Stimulated activated naive CD8-positive, alpha-beta T cell treated with anti-CD3 and anti-CD28 coated beads, Interleukin-15, Interleukin-2, amounts not matched to agents 100 U/mL and 50 U/mL, for 24 hours (primary cell): ENCODE data around the gene SCAF1.
A peak's percentile ranks its signal among the peaks of the same experiment; 100 is the strongest.

Source experiments
- ATAC-seq: fragments of 150-1000 bp; cut with Tn5 transposase; one replicate; pipeline ENCODE4 v1.10.0; 2021
- DNase-seq: peaks from one replicate; pipeline ENCODE4 v3.0.0; 2021

The SCAF1 gene, protein sequence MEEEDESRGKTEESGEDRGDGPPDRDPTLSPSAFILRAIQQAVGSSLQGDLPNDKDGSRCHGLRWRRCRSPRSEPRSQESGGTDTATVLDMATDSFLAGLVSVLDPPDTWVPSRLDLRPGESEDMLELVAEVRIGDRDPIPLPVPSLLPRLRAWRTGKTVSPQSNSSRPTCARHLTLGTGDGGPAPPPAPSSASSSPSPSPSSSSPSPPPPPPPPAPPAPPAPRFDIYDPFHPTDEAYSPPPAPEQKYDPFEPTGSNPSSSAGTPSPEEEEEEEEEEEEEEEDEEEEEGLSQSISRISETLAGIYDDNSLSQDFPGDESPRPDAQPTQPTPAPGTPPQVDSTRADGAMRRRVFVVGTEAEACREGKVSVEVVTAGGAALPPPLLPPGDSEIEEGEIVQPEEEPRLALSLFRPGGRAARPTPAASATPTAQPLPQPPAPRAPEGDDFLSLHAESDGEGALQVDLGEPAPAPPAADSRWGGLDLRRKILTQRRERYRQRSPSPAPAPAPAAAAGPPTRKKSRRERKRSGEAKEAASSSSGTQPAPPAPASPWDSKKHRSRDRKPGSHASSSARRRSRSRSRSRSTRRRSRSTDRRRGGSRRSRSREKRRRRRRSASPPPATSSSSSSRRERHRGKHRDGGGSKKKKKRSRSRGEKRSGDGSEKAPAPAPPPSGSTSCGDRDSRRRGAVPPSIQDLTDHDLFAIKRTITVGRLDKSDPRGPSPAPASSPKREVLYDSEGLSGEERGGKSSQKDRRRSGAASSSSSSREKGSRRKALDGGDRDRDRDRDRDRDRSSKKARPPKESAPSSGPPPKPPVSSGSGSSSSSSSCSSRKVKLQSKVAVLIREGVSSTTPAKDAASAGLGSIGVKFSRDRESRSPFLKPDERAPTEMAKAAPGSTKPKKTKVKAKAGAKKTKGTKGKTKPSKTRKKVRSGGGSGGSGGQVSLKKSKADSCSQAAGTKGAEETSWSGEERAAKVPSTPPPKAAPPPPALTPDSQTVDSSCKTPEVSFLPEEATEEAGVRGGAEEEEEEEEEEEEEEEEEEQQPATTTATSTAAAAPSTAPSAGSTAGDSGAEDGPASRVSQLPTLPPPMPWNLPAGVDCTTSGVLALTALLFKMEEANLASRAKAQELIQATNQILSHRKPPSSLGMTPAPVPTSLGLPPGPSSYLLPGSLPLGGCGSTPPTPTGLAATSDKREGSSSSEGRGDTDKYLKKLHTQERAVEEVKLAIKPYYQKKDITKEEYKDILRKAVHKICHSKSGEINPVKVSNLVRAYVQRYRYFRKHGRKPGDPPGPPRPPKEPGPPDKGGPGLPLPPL

DNA sequence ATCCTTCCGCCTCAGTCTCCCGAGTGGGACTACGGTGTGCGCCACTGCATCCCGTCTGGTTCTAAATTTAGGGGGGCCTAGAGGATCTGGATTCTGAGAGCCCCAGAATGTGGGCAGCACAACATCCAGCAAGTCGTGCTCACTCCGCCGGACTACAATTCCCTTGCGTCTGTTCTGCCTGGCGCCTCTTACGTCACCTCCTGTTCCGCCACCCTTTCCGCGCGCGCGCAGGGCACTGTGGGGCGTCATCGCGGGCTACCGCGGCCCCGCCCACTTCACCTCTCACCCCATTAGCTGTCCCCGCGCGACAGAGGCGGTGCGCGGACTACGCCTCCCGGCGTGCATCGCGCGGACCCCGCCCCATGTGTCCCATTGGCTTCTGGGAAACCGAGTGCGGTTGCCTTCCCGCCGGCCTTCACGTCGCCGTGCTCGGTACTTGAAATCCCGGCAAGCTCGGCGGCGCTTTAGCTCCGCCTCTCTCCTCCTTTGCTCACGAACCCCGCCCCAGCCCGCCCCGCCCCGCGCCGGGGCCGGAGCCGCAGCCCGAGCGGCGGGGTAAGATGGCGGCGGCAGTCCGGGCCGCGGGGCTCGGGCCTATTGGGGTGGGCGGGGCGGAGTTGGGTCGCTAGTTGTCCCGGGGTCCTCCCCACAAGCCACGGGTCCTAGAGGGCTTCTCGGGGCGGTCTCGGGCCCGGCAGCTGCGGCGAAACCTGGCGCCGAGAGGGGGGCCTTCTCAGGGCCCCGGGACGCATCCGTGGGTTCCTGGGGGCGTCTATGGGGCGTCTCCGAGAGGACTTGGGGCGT lies at the start of gene SCAF1:
Gene SCAF1, plus strand, starts transcription at position 522 of the 804 bp plus-strand sequence. CDS start 2,818 bp downstream, outside the sequence.
- peak; percentile 99 for DNase-seq

DNA sequence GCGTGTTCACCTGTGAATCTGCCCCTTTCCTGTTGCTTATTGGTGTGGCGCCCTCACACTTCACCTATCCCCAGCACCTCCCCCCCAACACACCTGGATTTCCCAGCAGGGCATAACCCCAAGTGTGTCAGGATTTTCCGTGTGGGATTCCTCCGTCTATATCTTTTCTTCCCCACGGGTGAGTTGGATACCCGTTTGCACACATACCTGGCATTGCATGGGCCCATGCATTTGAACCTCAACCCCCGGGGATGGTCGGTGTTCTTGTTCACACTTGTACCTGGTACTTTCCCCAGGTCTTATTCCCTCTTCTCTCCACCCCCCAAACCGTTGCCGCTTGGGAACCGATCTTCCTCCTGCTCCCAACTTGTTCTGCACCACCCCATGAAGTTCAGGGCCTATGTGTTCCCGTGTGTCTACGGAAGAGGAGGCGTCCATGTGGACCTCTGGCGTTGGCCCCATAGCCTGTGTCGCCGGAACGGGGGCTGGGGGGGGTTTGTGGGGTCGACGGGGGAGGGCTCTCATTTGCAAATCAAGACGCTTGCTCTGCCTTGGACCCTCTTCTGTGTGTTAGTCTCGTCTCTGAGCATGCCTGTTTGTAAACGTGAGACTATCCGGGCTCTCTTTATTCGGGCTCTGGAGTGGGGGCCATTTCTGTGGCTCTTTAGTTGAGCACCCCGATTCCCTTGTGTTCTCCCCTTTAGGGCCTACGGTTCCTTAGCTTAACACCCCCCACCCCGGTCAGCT lies 49.4 kb upstream of the SCAF1 start:
- ATAC-seq (no peak), DNase-seq (peak; percentile 46)

More for the DNA sequence above, at the start of gene SCAF1:
- peak; percentile 71 for ATAC-seq

DNA sequence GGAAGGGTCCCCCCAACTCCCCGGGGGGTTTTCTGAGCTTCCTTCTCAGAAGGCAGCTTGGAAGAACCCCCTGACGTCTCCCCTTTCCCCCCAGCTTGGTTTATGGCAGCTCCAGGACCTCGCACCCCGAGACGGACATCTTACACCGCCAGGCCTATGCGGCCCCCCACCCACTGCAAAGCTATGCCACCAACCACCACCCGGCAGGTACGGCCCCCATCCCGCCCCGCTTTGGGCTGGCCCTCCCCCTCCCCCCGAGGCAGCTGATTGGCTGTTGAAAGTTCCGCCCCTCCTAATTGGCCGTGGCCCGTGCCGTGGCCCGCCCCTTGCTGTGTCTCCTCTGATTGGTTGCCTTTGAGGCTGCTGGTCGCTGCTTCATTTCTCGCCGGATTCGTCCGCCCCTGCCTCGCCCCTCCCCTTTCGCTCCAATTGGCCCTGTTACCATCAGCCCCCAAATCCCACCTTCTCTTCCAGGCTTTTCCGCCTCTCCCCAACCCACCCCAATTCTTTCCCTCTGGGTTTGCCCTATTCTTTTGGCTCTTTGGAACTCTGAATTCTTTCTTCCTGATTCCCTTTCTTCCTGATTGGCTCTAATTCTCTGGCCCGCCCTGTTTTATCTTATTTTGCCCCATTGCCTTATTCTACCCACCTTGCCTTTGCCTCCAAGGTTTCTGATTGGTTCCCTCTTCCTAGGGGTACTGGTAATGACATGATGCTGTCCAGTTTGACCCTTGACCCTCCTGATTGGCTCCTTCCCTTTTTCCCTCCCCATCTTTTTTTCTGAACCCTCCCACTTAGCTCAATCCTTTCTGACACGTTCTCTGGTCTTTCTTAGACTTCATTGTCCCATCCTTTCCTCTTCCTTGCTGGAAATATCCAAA lies 48.5 kb upstream of the SCAF1 start:
- DNase-seq (peak; percentile 96), ATAC-seq (peak; percentile 55)

DNA sequence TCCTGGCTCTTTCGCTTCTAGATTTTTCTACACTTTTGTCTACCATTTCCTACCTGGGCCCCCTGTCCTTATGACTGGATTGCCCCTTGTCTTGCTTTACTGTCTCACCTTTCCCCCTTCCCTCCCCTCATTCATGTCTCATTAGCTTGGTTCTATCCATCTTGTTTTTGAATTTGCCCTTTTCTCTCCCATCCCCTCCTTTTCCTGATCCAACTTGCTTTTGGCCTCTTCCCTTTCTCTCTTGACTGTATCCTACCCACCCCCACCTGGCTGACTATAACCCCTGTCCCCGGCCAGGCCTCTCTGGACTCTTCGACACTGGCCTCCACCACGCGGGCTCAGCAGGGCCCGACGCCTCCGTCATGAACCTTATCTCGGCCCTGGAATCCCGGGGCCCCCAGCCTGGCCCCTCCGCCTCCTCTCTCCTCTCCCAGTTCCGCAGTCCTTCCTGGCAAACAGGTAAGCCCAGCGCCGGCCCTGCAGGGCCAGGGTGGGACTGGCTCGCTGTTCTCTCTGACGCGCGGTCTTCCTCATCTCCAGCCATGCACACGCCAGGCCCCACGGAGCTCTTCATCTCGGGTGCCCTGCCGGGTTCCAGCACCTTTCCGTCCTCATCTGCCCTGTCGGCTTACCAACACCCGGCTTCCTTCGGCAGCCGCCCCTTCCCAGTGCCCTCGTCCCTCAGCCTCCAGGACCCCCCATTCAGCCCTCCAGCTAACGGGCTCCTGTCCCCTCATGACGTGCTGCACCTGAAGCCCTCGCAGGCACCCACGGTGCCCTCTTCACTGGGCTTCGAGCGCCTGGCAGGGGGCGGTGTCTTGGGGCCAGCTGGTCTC lies 47.6 kb upstream of the SCAF1 start:
- ATAC-seq, result no peak
- DNase-seq, result no peak

DNA sequence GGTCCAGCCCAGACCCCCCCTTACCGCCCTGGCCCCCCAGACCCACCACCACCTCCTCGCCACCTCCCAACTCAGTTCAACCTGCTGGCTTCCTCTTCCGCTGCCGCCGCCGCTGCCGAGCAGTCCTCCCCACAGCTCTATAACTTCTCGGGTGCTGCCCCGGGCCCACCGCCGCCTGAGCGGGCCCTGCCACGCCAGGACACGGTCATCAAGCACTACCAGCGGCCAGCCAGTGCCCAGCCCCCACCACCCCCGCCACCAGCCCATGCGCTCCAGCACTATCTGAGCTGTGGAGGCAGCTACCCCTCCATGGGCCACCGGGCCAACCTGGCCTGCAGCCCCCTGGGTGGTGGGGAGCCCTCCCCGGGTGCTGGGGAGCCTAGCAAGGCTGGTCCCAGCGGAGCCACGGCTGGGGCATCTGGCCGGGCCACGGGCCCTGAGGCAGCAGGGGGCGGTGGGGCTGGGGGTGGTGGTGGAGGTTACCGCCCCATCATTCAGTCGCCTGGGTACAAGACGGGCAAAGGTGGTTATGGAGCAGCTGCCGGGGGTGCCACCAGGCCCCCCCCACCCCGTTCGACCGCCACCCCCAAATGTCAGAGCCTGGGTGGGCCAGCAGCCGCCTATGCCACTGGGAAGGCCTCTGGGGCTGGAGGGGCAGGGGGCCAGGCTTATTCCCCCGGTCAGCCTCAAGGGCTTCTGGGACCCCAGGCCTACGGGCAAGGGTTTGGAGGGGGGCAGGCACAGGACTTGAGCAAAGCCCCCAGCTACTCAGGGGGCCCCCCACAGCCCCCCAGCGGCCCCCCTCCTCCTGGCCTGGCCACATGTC lies 46.8 kb upstream of the SCAF1 start:
- ATAC-seq, result no peak
- DNase-seq, result no peak

DNA sequence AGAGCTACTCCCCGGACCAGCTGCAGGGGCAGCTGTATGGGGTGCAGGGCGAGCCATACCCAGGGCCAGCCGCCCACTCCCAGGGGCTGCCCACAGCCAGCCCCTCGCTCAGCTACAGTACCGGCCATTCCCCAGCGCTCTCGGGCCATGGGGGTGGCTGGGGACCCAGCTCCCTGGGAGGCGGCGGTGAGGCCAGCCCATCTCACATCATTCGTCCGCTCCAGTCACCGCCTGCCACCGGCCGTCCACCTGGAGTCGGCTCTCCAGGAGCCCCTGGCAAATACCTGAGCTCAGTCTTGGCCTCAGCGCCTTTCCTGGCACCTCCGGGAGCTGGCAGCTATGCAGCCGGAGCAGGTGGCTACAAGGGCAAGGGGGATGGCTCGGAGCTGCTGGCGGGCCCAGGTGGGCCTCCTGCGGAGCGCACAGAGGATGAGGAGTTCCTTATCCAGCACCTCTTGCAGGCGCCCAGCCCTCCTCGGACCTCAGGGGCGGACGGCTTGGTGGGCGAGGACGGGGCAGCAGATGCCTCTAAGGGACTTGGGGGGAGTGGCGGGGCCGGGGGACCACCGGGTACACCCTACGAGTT lies 46.1 kb upstream of the SCAF1 start:
- ATAC-seq (no peak), DNase-seq (no peak)

DNA sequence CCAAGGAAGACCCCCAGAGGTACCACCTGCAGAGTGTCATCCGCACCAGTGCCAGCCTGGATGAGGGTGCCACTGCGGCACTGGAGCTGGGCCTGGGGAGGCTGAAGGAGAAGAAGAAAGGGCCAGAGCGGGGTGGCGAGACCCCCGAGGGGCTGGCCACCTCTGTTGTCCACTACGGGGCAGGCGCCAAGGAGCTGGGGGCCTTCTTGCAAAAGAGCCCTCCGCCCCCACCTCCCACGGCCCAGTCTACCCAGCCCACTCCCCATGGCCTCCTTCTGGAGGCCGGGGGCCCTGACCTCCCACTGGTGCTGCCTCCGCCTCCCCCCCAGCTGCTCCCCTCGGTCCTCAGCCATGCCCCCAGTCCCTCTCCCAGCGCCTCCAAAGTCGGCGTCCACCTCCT lies 45.6 kb upstream of the SCAF1 start:
- DNase-seq, result no peak
- ATAC-seq, result no peak

DNA sequence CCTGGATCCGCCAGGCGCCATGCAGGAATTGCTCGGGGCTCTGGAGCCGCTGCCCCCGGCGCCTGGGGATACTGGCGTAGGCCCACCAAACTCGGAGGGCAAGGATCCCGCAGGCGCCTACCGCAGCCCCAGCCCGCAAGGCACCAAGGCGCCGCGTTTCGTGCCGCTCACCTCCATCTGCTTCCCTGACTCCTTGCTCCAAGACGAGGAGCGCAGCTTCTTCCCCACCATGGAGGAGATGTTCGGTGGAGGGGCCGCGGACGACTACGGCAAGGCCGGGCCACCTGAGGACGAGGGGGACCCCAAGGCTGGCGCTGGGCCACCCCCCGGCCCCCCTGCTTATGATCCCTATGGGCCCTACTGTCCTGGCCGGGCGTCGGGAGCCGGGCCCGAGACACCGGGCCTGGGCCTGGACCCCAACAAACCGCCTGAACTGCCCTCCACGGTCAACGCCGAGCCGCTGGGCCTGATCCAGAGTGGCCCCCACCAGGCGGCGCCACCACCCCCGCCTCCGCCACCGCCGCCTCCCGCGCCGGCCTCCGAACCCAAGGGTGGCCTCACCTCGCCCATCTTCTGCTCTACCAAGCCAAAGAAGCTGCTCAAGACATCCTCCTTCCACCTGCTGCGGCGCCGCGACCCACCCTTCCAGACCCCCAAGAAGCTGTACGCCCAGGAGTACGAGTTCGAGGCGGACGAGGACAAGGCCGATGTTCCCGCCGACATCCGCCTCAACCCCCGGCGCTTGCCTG lies 44.9 kb upstream of the SCAF1 start:
- no peak for ATAC-seq
- no peak for DNase-seq

DNA sequence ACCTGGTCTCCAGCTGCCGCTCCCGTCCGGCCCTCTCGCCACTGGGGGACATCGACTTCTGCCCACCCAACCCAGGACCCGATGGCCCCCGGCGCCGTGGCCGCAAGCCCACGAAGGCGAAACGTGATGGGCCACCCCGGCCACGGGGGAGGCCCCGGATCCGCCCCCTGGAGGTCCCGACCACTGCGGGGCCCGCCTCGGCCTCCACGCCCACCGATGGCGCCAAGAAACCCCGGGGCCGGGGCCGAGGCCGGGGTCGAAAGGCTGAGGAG lies 44.4 kb upstream of the SCAF1 start:
- DNase-seq, result no peak
- ATAC-seq, result no peak

DNA sequence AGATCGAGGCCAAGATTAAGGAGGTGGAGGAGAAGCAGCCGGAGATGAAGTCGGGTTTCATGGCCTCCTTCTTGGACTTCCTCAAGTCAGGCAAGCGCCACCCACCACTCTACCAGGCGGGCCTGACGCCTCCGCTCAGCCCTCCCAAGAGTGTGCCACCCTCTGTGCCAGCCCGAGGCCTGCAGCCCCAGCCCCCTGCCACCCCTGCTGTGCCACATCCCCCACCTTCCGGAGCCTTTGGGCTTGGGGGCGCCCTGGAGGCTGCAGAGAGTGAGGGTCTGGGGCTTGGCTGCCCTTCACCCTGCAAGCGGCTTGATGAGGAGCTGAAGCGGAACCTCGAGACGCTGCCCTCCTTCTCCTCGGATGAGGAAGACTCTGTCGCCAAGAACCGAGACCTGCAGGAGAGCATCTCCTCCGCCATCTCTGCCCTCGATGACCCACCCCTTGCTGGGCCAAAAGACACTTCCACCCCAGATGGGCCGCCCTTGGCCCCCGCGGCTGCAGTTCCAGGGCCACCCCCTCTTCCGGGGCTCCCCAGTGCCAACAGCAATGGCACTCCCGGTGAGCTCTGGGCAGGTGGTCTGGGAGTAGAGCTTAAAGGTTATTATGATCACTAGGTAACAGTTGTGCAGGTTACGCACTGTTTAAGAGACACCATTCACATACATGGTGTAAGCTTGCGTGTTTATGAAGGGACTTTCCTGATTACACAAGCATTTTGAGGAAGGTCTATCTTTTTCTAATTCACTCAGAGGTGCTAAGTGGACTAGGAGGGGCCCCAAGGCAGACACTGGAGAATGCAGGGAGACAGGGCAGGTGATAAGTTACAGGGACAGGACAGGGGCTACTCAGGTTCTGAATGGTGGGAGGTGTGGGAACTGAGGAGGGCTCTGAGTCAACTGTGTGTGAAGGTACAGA lies 42.4 kb upstream of the SCAF1 start:
- no peak for ATAC-seq
- no peak for DNase-seq

DNA sequence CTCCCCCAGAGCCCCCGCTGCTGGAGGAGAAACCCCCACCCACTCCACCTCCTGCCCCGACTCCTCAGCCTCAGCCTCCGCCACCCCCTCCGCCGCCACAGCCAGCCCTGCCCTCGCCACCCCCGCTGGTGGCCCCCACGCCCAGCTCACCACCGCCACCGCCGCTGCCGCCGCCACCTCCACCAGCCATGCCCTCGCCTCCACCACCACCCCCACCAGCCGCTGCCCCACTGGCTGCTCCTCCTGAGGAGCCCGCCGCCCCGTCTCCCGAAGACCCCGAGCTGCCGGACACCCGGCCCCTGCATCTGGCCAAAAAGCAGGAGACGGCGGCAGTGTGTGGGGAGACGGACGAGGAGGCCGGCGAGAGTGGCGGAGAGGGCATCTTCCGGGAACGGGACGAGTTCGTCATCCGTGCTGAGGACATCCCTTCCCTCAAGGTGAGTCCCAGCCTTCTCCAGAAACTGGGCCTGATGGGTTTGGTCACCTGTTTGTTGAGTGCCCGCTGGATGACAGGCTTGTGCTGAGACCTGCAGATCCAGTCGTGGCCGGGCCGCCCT lies 40.4 kb upstream of the SCAF1 start:
- ATAC-seq (no peak), DNase-seq (no peak)

DNA sequence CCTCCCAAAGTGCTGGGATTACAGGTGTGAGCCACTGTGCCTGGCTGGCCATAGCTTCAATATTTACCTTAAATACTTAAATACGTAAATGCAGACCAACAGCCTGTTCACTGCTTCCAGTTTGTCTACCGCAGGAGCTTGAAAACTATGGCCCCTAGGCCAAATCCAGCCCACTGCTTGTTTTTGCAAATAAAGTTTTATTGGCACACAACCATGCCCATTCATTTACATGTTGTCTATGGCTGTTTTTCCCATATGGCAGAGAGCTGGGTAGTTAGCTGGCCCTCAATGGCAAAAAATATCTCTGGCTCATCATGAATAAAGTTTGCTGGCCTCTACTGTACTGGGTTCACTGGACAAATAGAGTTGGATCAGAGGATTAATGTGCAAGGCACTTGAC lies 39.2 kb upstream of the SCAF1 start:
- DNase-seq (no peak), ATAC-seq (no peak)

DNA sequence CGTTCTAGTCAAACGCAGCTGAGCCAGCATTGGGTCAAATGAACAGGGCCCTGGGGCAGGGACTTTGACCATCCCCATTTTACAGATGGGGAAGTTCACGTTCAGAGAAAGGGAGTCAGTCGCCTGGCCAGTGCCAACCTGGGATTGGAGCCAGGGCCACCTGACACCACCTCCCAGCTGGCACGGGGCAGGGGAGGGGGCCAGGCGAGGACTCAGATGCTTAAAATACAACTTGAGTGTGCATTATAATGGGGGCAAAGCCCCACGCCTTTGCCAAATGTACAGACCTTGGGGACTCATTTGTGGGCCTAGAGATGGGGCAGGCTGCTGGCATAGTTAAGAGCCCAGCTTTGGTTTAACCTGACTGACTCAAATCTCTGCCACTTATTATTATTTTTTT lies 36.4 kb upstream of the SCAF1 start:
- DNase-seq (no peak), ATAC-seq (no peak)

DNA sequence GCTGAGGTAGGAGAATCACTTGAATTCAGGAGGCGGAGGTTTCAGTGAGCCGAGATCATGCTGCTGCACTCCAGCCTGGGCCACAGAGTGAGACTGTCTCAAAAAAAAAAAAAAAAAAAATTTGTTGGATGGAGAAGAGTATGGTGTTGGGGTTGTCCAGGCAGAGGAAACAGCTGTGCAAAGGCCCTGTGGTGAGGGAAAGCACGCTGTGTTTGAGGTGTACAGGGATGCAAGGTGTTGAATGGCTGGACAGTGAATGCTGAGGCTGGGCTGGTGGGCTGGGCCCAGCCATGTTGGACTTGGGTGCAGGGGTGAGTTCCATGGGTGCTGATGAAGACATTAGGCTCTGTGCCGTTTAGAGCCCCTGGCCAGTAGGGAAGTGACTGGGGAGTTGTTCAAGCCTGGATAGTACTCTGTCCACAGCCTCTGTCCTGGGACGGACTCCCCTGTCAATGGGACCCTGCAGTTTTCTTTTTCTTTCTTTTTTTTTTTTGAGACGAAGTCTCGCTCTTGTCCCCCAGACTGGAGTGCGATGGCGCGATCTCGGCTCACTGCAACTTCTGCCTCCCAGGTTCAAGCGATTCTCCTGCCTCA lies 32.4 kb upstream of the SCAF1 start:
- DNase-seq (no peak), ATAC-seq (no peak)

DNA sequence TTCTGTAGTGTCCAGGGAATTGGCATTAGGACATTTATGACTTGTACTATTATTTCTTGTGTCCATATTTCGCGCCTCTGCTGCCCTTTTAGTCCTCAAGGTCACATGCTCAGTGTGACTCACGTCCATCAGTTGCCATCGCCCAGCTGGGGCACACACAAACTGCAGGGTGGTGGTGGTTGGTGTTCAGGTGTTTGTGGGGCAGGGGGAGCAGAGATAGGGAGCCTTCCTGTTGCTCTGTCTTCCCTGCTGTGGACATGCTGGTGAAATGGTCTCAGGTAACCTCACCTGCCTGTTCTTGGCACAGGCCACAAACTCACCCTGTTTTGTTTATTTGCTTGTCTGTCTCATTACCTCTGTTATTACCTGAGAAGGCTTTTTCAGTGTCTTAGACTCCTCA lies 28.6 kb upstream of the SCAF1 start:
- DNase-seq (no peak), ATAC-seq (no peak)
